Neural crest cell (in vitro differentiated cells): ENCODE measurements around the gene MMP17. TPM values are rescaled to one million over a fixed set of nuclear protein-coding genes. Genes with fewer than 3 reads are reported as not detected.

Source experiments
- DNase-seq: peaks from one replicate; pipeline ENCODE4 v3.0.0; 2021; ENCODE audit warnings: low read depth, mixed read lengths, low spot score
- H3K27ac Mint-ChIP-seq: one replicate; pipeline ENCODE4 v1.8.0; 2021; ENCODE audit warnings: mild to moderate bottlenecking, mixed read lengths; ENCODE audit not compliant: unreplicated experiment
- H3K27me3 Mint-ChIP-seq: 2 replicates; pipeline ENCODE4 v1.8.0; 2021; ENCODE audit warnings: low read depth, mild to moderate bottlenecking, mixed read lengths
- H3K36me3 Mint-ChIP-seq: 2 replicates; pipeline ENCODE4 v1.8.0; 2021; ENCODE audit warnings: low read depth, mild to moderate bottlenecking, mixed read lengths
- H3K4me1 Mint-ChIP-seq: 2 replicates; pipeline ENCODE4 v1.8.0; 2021; ENCODE audit warnings: mixed read lengths
- H3K4me3 Mint-ChIP-seq: one replicate; pipeline ENCODE4 v1.8.0; 2021; ENCODE audit warnings: mild to moderate bottlenecking, mixed read lengths
- H3K9me3 Mint-ChIP-seq: 2 replicates; pipeline ENCODE4 v1.8.0; 2021; ENCODE audit warnings: mixed read lengths
- CTCF ChIP-seq: fragments of 200-600 bp; sonication (generic); conservative IDR thresholded peaks from 2 replicates; pipeline ENCODE4 v1.5.0; 2021; ENCODE audit warnings: antibody characterized with exemption, mild to moderate bottlenecking
- total RNA-seq: library from RNA; stranded (reverse); gene quantifications from 2 replicates; pipeline ENCODE4 v1.2.1, GENCODE V29; 2021

The MMP17 gene
- total RNA-seq, 1 donor from 2014 or later: 90.9 TPM

DNA sequence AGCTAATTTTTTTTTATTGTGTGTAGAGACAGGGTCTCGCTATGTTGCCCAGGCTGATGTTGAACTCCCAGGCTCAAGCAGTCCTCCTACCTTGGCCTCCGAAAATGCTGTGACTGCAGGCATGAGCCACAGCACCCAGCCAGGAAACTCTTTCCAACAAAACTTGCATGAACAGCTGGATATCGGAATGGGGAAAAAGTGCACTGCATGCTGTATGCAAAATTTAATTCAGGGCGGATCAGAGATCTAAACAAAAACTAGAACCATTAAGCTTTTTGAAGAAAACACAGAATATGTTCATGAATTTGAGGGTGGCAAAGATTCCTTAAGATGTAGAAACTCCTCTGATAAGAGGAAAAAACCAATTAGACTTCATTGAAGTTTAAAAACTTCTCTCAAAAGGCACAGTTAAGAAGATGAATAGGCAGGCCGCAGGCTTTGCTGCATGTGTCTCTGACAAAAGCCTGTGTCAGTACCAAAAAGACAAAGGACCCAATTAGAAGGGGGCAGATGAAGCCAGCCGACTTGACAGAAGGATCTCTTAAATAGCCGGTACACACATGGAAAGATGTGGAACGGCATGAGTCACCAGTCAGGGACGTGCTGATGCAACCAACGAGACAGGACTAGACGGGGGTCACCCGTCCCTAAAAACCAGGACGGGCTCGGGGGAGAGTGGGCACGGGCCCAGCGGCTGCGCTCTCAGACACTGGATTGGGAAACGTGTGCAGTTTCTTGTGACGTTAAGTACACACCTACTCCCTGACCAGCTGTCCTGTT, 34.8 kb upstream of the MMP17 start:
- no peak for DNase-seq
- Mint-ChIP-seq H3K4me3 (no peak overlapping the region), H3K4me1 (peaks cover 15% of the 10 kb centered on the region), H3K27ac (peak overlapping the region; percentile 78), H3K36me3 (peaks cover 35% of the 10 kb centered on the region), H3K27me3 (no peaks in the 10 kb centered on the region), H3K9me3 (no peaks in the 10 kb centered on the region)
- TF ChIP-seq CTCF: no peak

DNA sequence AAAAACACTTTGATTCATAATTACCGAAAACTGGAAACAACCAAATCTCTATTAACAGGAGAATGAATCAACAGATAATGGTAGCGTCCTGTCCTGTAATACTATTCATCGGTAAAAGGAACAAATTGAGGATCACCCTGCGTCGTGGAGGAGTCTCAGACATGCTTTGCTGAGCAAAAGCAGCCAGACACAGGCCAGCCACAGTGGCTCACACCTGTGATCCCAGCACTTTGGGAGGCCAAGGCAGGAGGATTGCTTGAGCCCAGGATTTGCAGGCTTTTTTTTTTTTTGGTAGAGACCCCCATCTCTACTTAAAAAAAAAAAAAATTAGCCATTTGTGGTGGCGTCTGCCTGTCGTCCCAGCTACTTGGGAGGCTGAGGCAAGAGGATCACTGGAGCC, 34.1 kb upstream of the MMP17 start:
- H3K4me3 Mint-ChIP-seq: no peak overlapping the region
- H3K27me3 Mint-ChIP-seq: no peaks in the 10 kb centered on the region
- TF ChIP-seq CTCF: no peak
- peaks cover 35% of the 10 kb centered on the region for H3K36me3 Mint-ChIP-seq
- no peak for DNase-seq
- no peaks in the 10 kb centered on the region for H3K9me3 Mint-ChIP-seq
- peak overlapping the region; percentile 78 for H3K27ac Mint-ChIP-seq
- H3K4me1 Mint-ChIP-seq: peaks cover 15% of the 10 kb centered on the region

DNA sequence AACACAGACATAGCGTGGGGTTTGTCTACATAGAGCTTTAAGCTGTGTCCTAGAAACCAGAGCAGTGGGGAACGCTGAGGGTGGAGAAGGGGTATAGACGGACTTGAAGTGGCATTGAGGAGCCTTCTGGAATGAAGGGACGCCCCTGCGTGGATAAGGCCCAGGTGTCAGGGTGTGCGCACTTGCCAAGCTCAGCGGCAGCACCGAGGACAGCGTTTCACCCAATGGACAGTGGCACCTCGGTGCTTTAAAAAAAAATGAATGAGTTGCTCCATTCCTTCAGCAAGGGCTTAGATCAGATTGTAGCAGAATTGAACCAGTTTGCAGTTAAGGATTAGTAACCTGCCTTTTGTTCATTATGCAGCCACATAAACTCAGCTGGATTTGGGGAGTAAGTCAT, 33.6 kb upstream of the MMP17 start:
- Mint-ChIP-seq H3K27me3 (no peaks in the 10 kb centered on the region), H3K4me1 (peaks cover 15% of the 10 kb centered on the region), H3K9me3 (no peaks in the 10 kb centered on the region), H3K4me3 (no peak overlapping the region), H3K36me3 (peaks cover 35% of the 10 kb centered on the region), H3K27ac (no peak overlapping the region)
- DNase-seq: no peak
- TF ChIP-seq CTCF: no peak

DNA sequence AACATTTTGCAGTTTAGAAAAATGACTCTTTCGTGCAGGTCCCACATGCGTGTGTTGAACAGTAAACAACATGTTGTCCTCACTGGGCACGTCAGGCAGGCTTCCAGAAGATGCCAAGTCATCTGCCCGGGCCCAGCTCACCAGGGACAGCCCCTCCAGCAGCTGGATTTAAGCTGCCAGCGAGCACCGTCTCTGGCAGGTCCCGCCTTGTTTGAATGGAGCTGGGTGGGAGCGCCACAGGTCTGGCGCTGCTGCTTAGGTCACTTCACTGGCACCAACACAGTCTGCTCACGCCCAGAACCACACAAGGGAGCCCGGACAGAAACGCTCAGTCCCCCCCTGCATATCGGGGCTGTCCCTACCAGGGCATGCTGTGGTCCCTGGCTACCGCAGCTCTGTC, 33.1 kb upstream of the MMP17 start:
- Mint-ChIP-seq H3K4me3 (no peak overlapping the region), H3K27ac (no peak overlapping the region), H3K9me3 (no peaks in the 10 kb centered on the region), H3K4me1 (peaks cover 15% of the 10 kb centered on the region), H3K36me3 (peaks cover 30% of the 10 kb centered on the region), H3K27me3 (no peaks in the 10 kb centered on the region)
- DNase-seq: no peak
- TF ChIP-seq CTCF: no peak

DNA sequence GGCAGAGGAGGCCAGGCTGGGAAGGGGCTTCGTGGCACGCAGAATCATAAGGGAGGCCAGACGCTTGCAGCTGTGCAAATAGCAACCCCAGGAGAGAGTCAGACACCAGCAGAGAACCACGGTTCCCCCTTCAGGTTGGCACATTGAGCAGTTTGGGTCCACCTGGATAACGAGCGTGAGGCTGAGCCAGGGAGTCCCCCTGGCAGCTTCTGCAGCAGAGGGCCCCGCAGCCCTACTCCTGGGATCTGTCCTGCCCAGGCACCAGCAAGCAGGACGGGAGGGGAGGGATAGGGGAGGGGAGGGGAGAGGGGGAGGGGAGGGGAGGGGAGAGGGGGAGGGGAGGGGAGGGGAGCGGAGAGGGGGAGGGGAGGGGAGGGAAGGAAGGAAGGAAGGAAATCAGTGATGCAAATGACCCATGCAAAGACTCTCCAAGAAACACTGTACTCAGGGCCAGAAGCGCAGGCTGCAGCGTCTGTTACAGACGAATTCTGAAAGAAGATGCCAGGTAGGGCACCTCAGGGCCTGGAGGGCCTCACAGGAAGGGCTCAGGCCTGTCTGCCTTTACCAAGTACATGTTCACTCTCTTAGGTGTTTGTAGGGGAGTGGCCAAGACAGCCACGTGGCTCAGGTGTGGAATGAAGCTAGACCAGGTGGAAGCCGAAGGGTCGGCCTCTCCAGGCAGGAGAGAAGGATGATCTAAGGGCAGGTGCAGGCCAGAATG, 32.3 kb upstream of the MMP17 start:
- peaks cover 25% of the 10 kb centered on the region for H3K36me3 Mint-ChIP-seq
- DNase-seq: no peak
- peaks cover 15% of the 10 kb centered on the region for H3K4me1 Mint-ChIP-seq
- TF ChIP-seq CTCF: no peak
- no peaks in the 10 kb centered on the region for H3K27me3 Mint-ChIP-seq
- no peaks in the 10 kb centered on the region for H3K9me3 Mint-ChIP-seq
- no peak overlapping the region for H3K4me3 Mint-ChIP-seq
- peak overlapping the region; percentile 60 for H3K27ac Mint-ChIP-seq
